NCI-H345 (cell line): ENCODE data around the gene DYNC1H1.

Experiments used
- DNase-seq: peaks from one replicate; lab custom pipeline; 2025; lab: John Stamatoyannopoulos, UW

DYNC1H1 gene

DNA sequence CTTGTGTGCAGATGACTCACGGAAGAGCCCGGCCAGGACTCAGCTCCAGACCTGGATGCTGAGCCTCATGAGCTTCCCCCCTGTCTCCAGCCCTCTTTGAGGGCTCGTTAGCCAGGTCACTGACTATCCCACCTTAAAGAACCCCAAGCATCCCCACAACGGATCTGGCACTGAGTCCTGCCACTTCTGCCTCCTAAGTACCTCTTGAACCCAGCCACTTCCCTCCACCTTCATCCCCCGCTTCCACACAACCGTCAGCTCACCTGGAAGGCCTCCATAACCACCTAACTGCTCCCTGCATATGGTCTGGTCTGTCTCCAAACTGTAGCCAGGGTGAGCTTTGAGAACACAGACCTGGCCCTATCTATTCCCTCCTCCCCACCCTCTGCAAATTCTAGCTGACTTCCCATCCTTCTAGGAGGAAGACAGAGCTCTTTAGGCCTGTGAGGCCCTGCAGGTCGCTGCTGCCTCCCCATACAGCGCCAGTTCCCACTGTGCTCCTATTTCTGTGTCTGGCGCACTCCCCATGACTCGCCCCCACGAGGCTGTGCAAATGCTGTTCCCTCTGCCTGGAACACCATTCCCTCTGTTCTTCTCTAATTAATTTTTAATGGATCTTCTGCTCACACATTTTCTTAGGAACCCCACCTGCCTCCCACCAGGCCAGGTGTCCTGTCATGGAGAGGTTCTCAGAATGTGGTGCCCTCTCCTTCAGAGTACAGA lies 125.4 kb downstream of the DYNC1H1 start:
- DNase-seq, result no peak

GRCh38 chr14:102090713-102091112 lies 126.3 kb downstream of the DYNC1H1 start:
- DNase-seq, result no peak

- DNase-seq, result no peak
Observed at GRCh38 chr14:102092806-102093205, 128.4 kb downstream of the DYNC1H1 start.

DNA sequence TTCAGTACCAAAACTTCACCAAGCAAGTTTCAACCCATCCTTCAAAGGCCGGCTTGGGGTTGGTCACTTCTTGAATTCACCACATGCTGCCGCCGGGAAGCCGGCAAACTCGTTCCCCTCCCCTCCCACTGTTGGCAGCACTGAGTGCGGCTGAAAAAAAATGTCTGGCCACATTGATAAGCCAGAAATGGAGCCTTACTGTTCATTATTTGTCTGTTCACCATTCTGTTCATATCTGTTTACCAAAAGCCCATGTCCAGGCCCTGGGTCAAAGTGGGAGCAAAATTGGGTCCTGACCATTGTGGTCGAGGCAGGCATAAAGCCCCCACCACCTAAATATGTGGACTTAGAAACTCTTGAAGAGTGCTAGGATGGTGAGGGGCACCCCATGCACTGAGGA lies 129.7 kb downstream of the DYNC1H1 start:
- DNase-seq, result no peak

- DNase-seq, result no peak
Observed at GRCh38 chr14:102095231-102095870, 131.0 kb downstream of the DYNC1H1 start.

GRCh38 chr14:102095871-102096568 lies 131.6 kb downstream of the DYNC1H1 start:
- no peak for DNase-seq

- peak; percentile 57 for DNase-seq
Observed at GRCh38 chr14:102096569-102097188, 132.3 kb downstream of the DYNC1H1 start.

DNA sequence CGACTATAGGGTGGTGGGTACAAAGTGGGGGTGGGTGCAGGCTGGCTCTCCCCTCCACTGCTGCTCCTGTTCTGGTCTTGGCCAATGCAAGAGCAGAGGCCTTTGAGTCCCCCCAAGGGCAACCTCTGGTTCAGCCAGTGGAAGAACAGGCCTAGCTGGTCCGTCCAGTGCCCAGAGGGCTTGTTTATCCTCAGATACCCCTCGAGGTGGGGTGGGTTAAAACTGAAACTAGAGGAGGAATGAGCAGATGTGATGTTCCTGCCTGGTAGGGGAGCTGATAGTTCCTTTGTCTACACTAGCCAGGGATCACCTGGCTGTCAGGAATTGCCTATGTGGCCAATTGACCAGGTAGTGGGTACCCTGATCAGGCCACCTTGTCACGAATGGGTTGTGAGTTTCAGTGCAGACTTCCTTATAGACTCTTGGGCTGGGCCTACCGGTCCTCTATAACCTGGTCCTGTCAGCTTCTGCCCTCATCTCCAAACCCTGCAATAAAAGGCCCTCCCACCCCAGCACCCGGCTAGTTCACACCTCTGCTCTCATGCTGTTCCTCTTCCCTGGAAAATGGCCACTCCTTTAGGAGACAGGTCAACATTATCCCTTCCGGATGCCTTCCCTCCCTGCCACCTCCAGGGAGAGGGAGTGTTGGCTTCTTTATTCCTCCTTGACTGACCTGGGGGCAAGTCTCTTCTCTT lies 133.2 kb downstream of the DYNC1H1 start:
- no peak for DNase-seq

DNA sequence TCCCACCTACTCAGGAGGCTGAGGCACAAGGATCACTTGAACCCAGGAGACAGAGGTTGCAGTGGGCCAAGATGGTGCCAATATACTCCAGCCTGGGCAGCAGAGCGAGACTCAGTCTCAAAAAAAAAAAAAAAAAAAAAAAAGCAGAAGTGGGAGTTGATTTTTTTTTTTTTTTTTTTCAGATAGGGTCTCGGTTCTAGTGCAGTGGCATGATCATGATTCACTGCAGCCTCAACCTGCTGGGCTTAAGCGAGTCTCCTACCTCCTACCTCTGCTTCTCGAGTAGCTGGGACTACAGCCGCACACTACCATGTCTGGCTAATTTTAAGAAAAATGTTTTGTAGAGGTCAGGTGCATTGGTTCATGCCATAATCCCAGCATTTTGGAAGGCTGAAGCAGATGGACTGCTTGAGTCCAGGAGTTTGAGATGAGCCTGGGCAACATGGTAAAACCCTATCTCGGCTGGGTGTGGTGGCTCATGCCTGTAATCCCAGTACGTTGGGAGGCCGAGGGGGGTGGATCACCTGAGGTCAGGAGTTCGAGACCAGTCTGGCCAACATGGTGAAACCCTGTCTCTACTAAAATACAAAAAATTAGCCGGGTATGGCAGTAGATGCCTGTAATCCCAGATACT lies 138.8 kb downstream of the DYNC1H1 start:
- DNase-seq, result no peak

DNA sequence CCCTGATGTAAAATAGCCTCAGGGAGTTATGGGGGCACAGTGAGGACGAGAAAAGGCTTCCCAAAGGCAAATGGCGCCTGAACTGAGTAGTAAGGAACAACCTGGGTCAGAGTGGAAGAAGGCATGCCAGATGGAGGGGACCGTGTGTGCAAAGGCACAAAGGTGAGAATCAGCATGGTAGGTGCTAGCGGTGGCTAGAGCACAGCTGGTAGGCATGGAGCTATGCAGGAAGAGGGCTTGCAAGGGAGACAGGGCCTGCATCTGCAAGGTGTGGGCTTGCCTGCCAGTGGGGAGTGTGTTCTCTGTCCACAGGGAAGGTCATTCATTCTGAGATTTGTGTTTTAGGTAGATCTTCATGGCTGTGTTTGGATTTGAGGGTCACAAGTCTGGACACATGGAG lies 141.0 kb downstream of the DYNC1H1 start:
- no peak for DNase-seq
